ENCODE measurements around the gene PRPS1L1. TPM values are rescaled to one million over a fixed set of nuclear protein-coding genes. Genes with fewer than 3 reads are reported as not detected.

PRPS1L1 gene
- total RNA-seq, 1 donor from 2014 or later: not detected

GRCh38 chr7:18037609-18038008 lies 10.0 kb upstream of the PRPS1L1 start:
- H3K4me3 Mint-ChIP-seq: no peak overlapping the region
- intact Hi-C loops (cut with micrococcal nuclease): no loop called here
- H3K27ac Mint-ChIP-seq: no peak overlapping the region
- H3K4me1 Mint-ChIP-seq: no peaks in the 10 kb centered on the region
- H3K27me3 Mint-ChIP-seq: no peaks in the 10 kb centered on the region
- DNase-seq: peak; percentile 23
- H3K9me3 Mint-ChIP-seq: no peaks in the 10 kb centered on the region
- H3K36me3 Mint-ChIP-seq (ENCODE audit: low read depth): no peaks in the 10 kb centered on the region

GRCh38 chr7:18036783-18037182 lies 9.1 kb upstream of the PRPS1L1 start:
- peak; percentile 20 for DNase-seq
- Mint-ChIP-seq H3K4me1 (no peaks in the 10 kb centered on the region), H3K36me3 (ENCODE audit: low read depth) (no peaks in the 10 kb centered on the region), H3K27ac (no peak overlapping the region), H3K27me3 (no peaks in the 10 kb centered on the region), H3K9me3 (no peaks in the 10 kb centered on the region), H3K4me3 (no peak overlapping the region)
- intact Hi-C loops (cut with micrococcal nuclease): no loop called here

- intact Hi-C loops (cut with micrococcal nuclease): no loop called here
- Mint-ChIP-seq H3K9me3 (no peaks in the 10 kb centered on the region), H3K4me3 (no peak overlapping the region), H3K36me3 (ENCODE audit: low read depth) (no peaks in the 10 kb centered on the region), H3K27ac (no peak overlapping the region), H3K4me1 (no peaks in the 10 kb centered on the region), H3K27me3 (peaks cover 2% of the 10 kb centered on the region)
- peak; percentile 6 for DNase-seq
These were observed 3.1 kb upstream of the PRPS1L1 start for GRCh38 chr7:18030758-18031157.

- H3K9me3 Mint-ChIP-seq: no peaks in the 10 kb centered on the region
- no peak overlapping the region for H3K27ac Mint-ChIP-seq
- H3K36me3 Mint-ChIP-seq (ENCODE audit: low read depth): no peaks in the 10 kb centered on the region
- no peak for DNase-seq
- H3K4me1 Mint-ChIP-seq: no peaks in the 10 kb centered on the region
- peaks cover 3% of the 10 kb centered on the region for H3K27me3 Mint-ChIP-seq
- intact Hi-C loops (cut with micrococcal nuclease): no loop called here
- no peak overlapping the region for H3K4me3 Mint-ChIP-seq
These were observed 7.4 kb downstream of the PRPS1L1 start for GRCh38 chr7:18020138-18020715.

GRCh38 chr7:18019555-18019954 lies 8.1 kb downstream of the PRPS1L1 start:
- Mint-ChIP-seq H3K27me3 (no peaks in the 10 kb centered on the region), H3K36me3 (ENCODE audit: low read depth) (no peaks in the 10 kb centered on the region), H3K9me3 (no peaks in the 10 kb centered on the region), H3K4me1 (no peaks in the 10 kb centered on the region), H3K4me3 (no peak overlapping the region), H3K27ac (no peak overlapping the region)
- intact Hi-C loops (cut with micrococcal nuclease): no loop called here
- no peak for DNase-seq

GRCh38 chr7:18018296-18019215 lies 9.1 kb downstream of the PRPS1L1 start:
- intact Hi-C loops (cut with micrococcal nuclease): no loop called here
- Mint-ChIP-seq H3K4me1 (no peaks in the 10 kb centered on the region), H3K27me3 (no peaks in the 10 kb centered on the region), H3K4me3 (no peak overlapping the region), H3K27ac (no peak overlapping the region), H3K9me3 (no peaks in the 10 kb centered on the region), H3K36me3 (ENCODE audit: low read depth) (no peaks in the 10 kb centered on the region)
- DNase-seq: peak; percentile 2

GRCh38 chr7:18016547-18017444 lies 10.8 kb downstream of the PRPS1L1 start:
- H3K36me3 Mint-ChIP-seq (ENCODE audit: low read depth): no peaks in the 10 kb centered on the region
- no peak overlapping the region for H3K27ac Mint-ChIP-seq
- no peak for DNase-seq
- no peaks in the 10 kb centered on the region for H3K9me3 Mint-ChIP-seq
- H3K27me3 Mint-ChIP-seq: no peaks in the 10 kb centered on the region
- H3K4me1 Mint-ChIP-seq: no peaks in the 10 kb centered on the region
- intact Hi-C loops (cut with micrococcal nuclease): no loop called here
- H3K4me3 Mint-ChIP-seq: no peak overlapping the region

GRCh38 chr7:18013936-18014335 lies 13.7 kb downstream of the PRPS1L1 start:
- H3K27ac Mint-ChIP-seq: no peak overlapping the region
- intact Hi-C loops (cut with micrococcal nuclease): no loop called here
- H3K4me3 Mint-ChIP-seq: no peak overlapping the region
- no peaks in the 10 kb centered on the region for H3K9me3 Mint-ChIP-seq
- peaks cover 5% of the 10 kb centered on the region for H3K27me3 Mint-ChIP-seq
- H3K36me3 Mint-ChIP-seq (ENCODE audit: low read depth): no peaks in the 10 kb centered on the region
- peak; percentile 2 for DNase-seq
- H3K4me1 Mint-ChIP-seq: no peaks in the 10 kb centered on the region

- no peaks in the 10 kb centered on the region for H3K27me3 Mint-ChIP-seq
- H3K27ac Mint-ChIP-seq: no peak overlapping the region
- intact Hi-C loops (cut with micrococcal nuclease): no loop called here
- no peak overlapping the region for H3K4me3 Mint-ChIP-seq
- H3K9me3 Mint-ChIP-seq: peaks cover 5% of the 10 kb centered on the region
- no peaks in the 10 kb centered on the region for H3K4me1 Mint-ChIP-seq
- H3K36me3 Mint-ChIP-seq (ENCODE audit: low read depth): no peaks in the 10 kb centered on the region
- peak; percentile 28 for DNase-seq
These were observed 23.3 kb downstream of the PRPS1L1 start for GRCh38 chr7:18004372-18004771.

GRCh38 chr7:18003286-18003994 lies 24.2 kb downstream of the PRPS1L1 start:
- Mint-ChIP-seq H3K9me3 (peaks cover 5% of the 10 kb centered on the region), H3K4me1 (no peaks in the 10 kb centered on the region), H3K4me3 (no peak overlapping the region), H3K27me3 (peaks cover 2% of the 10 kb centered on the region), H3K36me3 (ENCODE audit: low read depth) (no peaks in the 10 kb centered on the region), H3K27ac (no peak overlapping the region)
- peak; percentile 3 for DNase-seq
- intact Hi-C loops (cut with micrococcal nuclease): no loop called here

GRCh38 chr7:17998692-17999091 lies 29.0 kb downstream of the PRPS1L1 start:
- intact Hi-C loops (cut with micrococcal nuclease): no loop called here
- Mint-ChIP-seq H3K36me3 (ENCODE audit: low read depth) (no peaks in the 10 kb centered on the region), H3K27me3 (peaks cover 6% of the 10 kb centered on the region), H3K4me3 (no peak overlapping the region), H3K4me1 (no peaks in the 10 kb centered on the region), H3K9me3 (no peaks in the 10 kb centered on the region), H3K27ac (no peak overlapping the region)
- DNase-seq: no peak

GRCh38 chr7:17996442-17997223 lies 31.0 kb downstream of the PRPS1L1 start:
- H3K9me3 Mint-ChIP-seq: no peaks in the 10 kb centered on the region
- no peaks in the 10 kb centered on the region for H3K36me3 Mint-ChIP-seq (ENCODE audit: low read depth)
- no peaks in the 10 kb centered on the region for H3K4me1 Mint-ChIP-seq
- peaks cover 8% of the 10 kb centered on the region for H3K27me3 Mint-ChIP-seq
- DNase-seq: no peak
- intact Hi-C loops (cut with micrococcal nuclease): no loop called here
- H3K4me3 Mint-ChIP-seq: no peak overlapping the region
- H3K27ac Mint-ChIP-seq: no peak overlapping the region

- Mint-ChIP-seq H3K4me1 (no peaks in the 10 kb centered on the region), H3K4me3 (no peak overlapping the region), H3K9me3 (no peaks in the 10 kb centered on the region), H3K27me3 (peaks cover 8% of the 10 kb centered on the region), H3K36me3 (ENCODE audit: low read depth) (no peaks in the 10 kb centered on the region), H3K27ac (no peak overlapping the region)
- intact Hi-C loops (cut with micrococcal nuclease): no loop called here
- no peak for DNase-seq
These were observed 31.6 kb downstream of the PRPS1L1 start for GRCh38 chr7:17996040-17996439.

Data from activated CD4-positive, alpha-beta T cell treated with anti-CD3 and anti-CD28 coated beads, Interleukin-2, amount 10 ng/mL, durations not matched to agents 24 days and 14 days (primary cell).